ENCODE results near the gene SIRT5.

The SIRT5 gene

DNA sequence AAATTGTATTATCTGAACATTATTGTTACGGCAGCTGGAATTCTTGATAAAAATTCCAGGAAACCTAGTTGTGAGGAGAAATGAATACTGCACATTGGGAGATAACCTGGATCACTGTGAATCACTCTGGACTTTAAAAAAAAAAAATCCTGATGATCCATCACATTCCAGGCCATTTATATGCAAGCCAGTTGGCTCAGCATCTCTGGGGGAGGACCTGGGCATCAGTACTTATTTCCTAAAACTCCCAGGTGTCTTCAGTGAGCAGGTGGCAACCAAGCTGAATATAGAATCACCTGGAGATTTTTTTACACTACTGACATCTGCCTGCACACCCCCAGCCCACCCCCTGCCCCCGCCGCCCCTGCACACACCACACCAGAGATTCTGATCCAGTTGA, 39.1 kb upstream of the SIRT5 start:
- Histone ChIP-seq H3K4me1 (ENCODE audit: control insufficient read depth in 2 of 2, insufficient read depth in 2 of 2, low read length in 2 of 2) (peaks cover 8 to 12% of the 10 kb centered on the region in 2 donors), H3K4me3 (ENCODE audit: low read length in 2 of 2) (no peak overlapping the region), H3K9me3 (ENCODE audit: control insufficient read depth in 2 of 2, low read length in 2 of 2) (no peaks in the 10 kb centered on the region), H3K36me3 (ENCODE audit: control insufficient read depth in 2 of 2, insufficient read depth in 2 of 2, low read length in 2 of 2) (no peaks in the 10 kb centered on the region), H3K27me3 (ENCODE audit: control insufficient read depth in 2 of 2, insufficient read depth in 2 of 2, low read length in 2 of 2) (peaks cover 0 to 2% of the 10 kb centered on the region in 2 donors), H3K27ac (ENCODE audit: low read depth in 2 of 2, low read length in 2 of 2) (no peak overlapping the region), H3K9ac (ENCODE audit: low read depth in 1 of 2, low read length in 2 of 2) (no peak overlapping the region)

DNA sequence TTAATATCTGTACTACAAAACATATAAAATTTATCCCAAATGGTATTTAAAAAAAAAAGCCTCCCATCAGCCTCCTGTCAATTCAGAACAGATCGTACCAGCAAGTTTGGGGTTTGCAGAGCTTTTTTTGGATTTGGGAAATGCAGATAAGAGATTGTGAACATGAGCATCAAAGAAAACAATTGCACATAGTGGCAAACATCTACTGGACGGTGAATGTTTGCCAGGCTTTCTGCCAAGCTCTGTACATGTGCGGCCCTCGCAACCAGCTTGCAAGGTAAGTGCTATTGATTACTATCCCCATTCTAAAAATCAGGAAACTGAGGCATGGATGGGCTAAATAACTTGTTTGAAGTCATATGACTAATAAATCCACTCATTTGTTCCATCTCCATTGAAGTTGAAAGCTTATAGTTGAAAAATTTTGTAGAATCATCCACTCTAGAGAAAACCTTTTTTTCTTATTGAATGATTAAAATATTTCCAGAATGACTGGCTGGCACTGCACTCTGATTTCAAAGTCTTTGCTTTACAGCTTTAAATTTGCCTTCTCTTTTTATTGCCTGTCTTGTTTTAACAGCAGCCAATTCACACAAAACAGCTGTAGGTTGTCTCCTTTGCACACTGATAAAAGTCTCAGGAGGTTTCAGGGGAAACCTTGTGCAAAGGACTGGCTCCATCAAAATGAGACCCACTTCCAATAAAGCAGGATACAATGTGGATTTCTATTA, 37.4 kb upstream of the SIRT5 start:
- no peaks in the 10 kb centered on the region for H3K9me3 ChIP-seq (ENCODE audit: control insufficient read depth in 2 of 2, low read length in 2 of 2)
- H3K36me3 ChIP-seq (ENCODE audit: control insufficient read depth in 2 of 2, insufficient read depth in 2 of 2, low read length in 2 of 2), result no peaks in the 10 kb centered on the region
- peaks cover 0 to 2% of the 10 kb centered on the region in 2 donors for H3K27me3 ChIP-seq (ENCODE audit: control insufficient read depth in 2 of 2, insufficient read depth in 2 of 2, low read length in 2 of 2)
- no peak overlapping the region for H3K9ac ChIP-seq (ENCODE audit: low read depth in 1 of 2, low read length in 2 of 2)
- H3K27ac ChIP-seq (ENCODE audit: low read depth in 2 of 2, low read length in 2 of 2), result no peak overlapping the region
- peaks cover 5 to 10% of the 10 kb centered on the region in 2 donors for H3K4me1 ChIP-seq (ENCODE audit: control insufficient read depth in 2 of 2, insufficient read depth in 2 of 2, low read length in 2 of 2)
- H3K4me3 ChIP-seq (ENCODE audit: low read length in 2 of 2), result no peak overlapping the region

DNA sequence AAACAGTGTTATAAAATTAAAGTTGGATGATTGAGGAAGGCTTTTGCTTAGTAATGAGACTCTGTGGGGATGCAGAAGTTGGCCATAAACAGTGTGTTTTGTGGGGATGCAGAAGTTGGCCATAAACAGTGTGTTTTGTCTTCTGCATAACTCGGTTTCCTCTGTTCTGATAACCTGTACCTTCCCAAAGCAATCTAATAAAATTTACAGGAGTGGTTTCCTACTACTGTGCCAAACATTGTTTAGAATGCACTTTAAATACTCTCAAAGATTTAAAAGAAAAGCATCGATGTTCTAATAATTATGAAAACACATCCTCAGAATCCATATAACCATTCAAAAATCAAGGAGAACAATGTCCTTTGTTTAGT, 36.9 kb upstream of the SIRT5 start:
- H3K36me3 ChIP-seq (ENCODE audit: control insufficient read depth in 2 of 2, insufficient read depth in 2 of 2, low read length in 2 of 2), result no peaks in the 10 kb centered on the region
- no peak overlapping the region for H3K27ac ChIP-seq (ENCODE audit: low read depth in 2 of 2, low read length in 2 of 2)
- H3K9ac ChIP-seq (ENCODE audit: low read depth in 1 of 2, low read length in 2 of 2), result no peak overlapping the region
- H3K9me3 ChIP-seq (ENCODE audit: control insufficient read depth in 2 of 2, low read length in 2 of 2), result no peaks in the 10 kb centered on the region
- peaks cover 0 to 2% of the 10 kb centered on the region in 2 donors for H3K27me3 ChIP-seq (ENCODE audit: control insufficient read depth in 2 of 2, insufficient read depth in 2 of 2, low read length in 2 of 2)
- peaks cover 4 to 5% of the 10 kb centered on the region in 2 donors for H3K4me1 ChIP-seq (ENCODE audit: control insufficient read depth in 2 of 2, insufficient read depth in 2 of 2, low read length in 2 of 2)
- H3K4me3 ChIP-seq (ENCODE audit: low read length in 2 of 2), result no peak overlapping the region

DNA sequence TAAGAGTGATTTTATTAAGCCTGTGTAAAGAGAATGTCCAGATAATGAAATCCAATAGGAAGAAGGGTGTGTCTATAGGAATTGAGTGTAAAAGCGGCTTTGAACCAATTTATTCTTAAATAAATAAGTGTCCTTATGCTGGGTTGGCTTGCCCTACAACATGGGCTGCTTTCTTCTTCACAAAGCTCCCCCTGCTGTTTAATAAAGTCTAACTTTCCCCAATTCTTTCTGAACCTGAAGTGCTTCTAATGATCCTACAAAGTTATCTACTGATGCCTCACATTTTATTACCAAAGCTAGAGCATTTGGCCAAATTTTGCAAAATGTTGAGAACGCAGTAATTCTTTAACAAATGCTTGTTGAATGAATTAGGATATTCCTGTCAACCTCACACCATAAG, 36.3 kb upstream of the SIRT5 start:
- no peak overlapping the region for H3K27ac ChIP-seq (ENCODE audit: low read depth in 2 of 2, low read length in 2 of 2)

DNA sequence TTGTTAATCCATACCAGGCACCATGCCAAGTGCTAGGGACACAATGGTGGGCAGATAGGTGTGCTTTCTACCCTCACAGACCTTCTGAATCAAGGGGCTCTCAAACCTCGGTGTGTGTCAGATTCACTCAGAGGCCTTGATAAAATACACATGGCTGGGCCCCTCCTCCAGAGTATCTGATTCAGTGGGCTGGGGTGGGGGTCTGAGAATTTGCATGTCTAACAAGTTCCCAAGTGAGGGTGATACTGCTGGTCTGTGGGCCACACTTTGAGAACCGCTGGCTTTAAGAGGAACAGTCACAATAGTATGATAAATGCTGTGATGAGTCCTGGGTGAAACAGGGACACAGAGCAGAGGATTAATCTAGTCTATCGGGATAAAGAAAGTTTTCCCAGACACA, 35.8 kb upstream of the SIRT5 start:
- Histone ChIP-seq H3K9ac (ENCODE audit: low read depth in 1 of 2, low read length in 2 of 2) (no peak overlapping the region), H3K4me1 (ENCODE audit: control insufficient read depth in 2 of 2, insufficient read depth in 2 of 2, low read length in 2 of 2) (peaks cover 4% of the 10 kb centered on the region in 2 donors), H3K36me3 (ENCODE audit: control insufficient read depth in 2 of 2, insufficient read depth in 2 of 2, low read length in 2 of 2) (no peaks in the 10 kb centered on the region), H3K9me3 (ENCODE audit: control insufficient read depth in 2 of 2, low read length in 2 of 2) (no peaks in the 10 kb centered on the region), H3K4me3 (ENCODE audit: low read length in 2 of 2) (no peak overlapping the region), H3K27me3 (ENCODE audit: control insufficient read depth in 2 of 2, insufficient read depth in 2 of 2, low read length in 2 of 2) (peaks cover 0 to 2% of the 10 kb centered on the region in 2 donors), H3K27ac (ENCODE audit: low read depth in 2 of 2, low read length in 2 of 2) (no peak overlapping the region)

More for the DNA sequence above, 36.3 kb upstream of the SIRT5 start:
- Histone ChIP-seq H3K27me3 (ENCODE audit: control insufficient read depth in 2 of 2, insufficient read depth in 2 of 2, low read length in 2 of 2) (peaks cover 0 to 2% of the 10 kb centered on the region in 2 donors), H3K4me1 (ENCODE audit: control insufficient read depth in 2 of 2, insufficient read depth in 2 of 2, low read length in 2 of 2) (peaks cover 4% of the 10 kb centered on the region in 2 donors), H3K9me3 (ENCODE audit: control insufficient read depth in 2 of 2, low read length in 2 of 2) (no peaks in the 10 kb centered on the region), H3K9ac (ENCODE audit: low read depth in 1 of 2, low read length in 2 of 2) (no peak overlapping the region), H3K4me3 (ENCODE audit: low read length in 2 of 2) (no peak overlapping the region), H3K36me3 (ENCODE audit: control insufficient read depth in 2 of 2, insufficient read depth in 2 of 2, low read length in 2 of 2) (no peaks in the 10 kb centered on the region)

DNA sequence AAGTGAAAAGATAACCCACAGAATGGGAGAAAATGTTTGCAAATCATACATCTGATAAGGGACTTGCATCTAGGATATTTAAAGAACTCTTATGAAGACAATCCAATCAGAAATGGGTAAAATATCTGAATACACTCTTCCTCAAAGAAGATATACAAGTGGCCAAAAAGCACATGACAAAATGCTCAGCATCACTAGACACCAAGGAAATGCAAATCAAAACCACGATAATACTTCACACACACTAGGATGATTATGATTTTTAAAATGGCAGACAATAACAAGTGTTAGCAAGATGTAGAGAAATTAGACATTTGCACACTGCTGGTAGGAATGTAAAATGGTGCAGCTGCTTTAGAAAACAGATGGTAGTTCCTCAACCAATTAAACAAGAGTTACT, 34.8 kb upstream of the SIRT5 start:
- Histone ChIP-seq H3K36me3 (ENCODE audit: control insufficient read depth in 2 of 2, insufficient read depth in 2 of 2, low read length in 2 of 2) (no peaks in the 10 kb centered on the region), H3K27ac (ENCODE audit: low read depth in 2 of 2, low read length in 2 of 2) (no peak overlapping the region), H3K4me3 (ENCODE audit: low read length in 2 of 2) (no peak overlapping the region), H3K4me1 (ENCODE audit: control insufficient read depth in 2 of 2, insufficient read depth in 2 of 2, low read length in 2 of 2) (peaks cover 4 to 6% of the 10 kb centered on the region in 2 donors), H3K9ac (ENCODE audit: low read depth in 1 of 2, low read length in 2 of 2) (no peak overlapping the region), H3K27me3 (ENCODE audit: control insufficient read depth in 2 of 2, insufficient read depth in 2 of 2, low read length in 2 of 2) (peaks cover 0 to 2% of the 10 kb centered on the region in 2 donors), H3K9me3 (ENCODE audit: control insufficient read depth in 2 of 2, low read length in 2 of 2) (no peaks in the 10 kb centered on the region)

DNA sequence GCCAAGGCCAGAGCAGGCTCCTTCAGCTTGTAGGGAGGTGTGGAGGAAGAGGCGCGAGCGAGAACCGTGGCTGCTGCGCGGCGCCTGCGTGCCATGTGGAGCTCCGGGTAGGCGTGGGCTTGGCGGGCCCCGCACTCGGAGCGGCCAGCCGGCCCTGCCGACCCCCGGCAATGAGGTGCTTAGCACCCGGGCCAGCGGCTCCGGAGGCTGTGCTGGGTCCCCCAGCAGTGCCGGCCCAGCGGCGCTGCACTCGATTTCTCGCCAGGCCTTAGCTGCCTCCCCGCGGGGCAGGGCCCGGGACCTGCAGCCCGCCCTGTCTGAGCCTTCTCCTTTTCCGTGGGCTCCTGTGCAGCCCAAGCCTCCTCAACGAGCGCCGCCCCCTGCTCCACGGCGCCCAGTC, 32.9 kb upstream of the SIRT5 start:
- Histone ChIP-seq H3K9me3 (ENCODE audit: control insufficient read depth in 2 of 2, low read length in 2 of 2) (no peaks in the 10 kb centered on the region), H3K4me1 (ENCODE audit: control insufficient read depth in 2 of 2, insufficient read depth in 2 of 2, low read length in 2 of 2) (peaks cover 4 to 6% of the 10 kb centered on the region in 2 donors), H3K27me3 (ENCODE audit: control insufficient read depth in 2 of 2, insufficient read depth in 2 of 2, low read length in 2 of 2) (peaks cover 0 to 2% of the 10 kb centered on the region in 2 donors), H3K36me3 (ENCODE audit: control insufficient read depth in 2 of 2, insufficient read depth in 2 of 2, low read length in 2 of 2) (no peaks in the 10 kb centered on the region), H3K4me3 (ENCODE audit: low read length in 2 of 2) (no peak overlapping the region), H3K9ac (ENCODE audit: low read depth in 1 of 2, low read length in 2 of 2) (no peak overlapping the region), H3K27ac (ENCODE audit: low read depth in 2 of 2, low read length in 2 of 2) (no peak overlapping the region)

DNA sequence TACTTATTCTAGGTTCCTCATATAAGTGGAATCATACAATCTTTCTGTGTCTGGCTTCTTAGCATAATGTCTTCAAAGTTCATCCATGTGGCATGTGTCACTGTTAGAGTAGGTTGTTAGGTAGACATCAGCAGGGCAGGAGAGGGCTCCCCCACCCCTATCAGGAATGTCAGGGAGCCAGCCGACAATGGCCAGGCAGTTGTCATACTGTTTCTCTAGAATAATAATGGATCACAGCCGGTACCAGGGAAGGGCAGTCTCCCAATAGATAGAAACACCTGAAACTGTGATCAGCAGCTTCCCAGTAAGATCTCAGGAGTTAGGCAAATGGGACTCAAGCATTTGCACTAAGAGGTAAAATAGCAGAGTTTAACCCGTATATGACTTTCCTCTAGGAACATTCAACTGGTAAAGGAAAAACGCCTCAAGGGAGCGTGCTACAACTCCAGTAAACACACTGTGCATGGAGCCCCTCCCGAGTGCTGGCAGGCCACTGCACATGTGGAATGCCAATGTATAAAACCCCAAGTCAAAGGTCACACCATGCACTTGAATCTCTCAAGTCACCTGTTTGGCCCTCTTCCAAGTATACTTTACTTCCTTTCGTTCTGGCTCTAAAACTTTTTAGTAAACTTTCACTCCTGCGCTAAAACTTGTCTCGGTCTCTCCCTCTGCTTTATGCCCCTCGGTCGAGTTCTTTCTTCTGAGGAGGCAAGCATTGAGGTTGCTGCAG, 29.8 kb upstream of the SIRT5 start:
- Histone ChIP-seq H3K4me3 (ENCODE audit: low read length in 2 of 2) (no peak overlapping the region), H3K27ac (ENCODE audit: low read depth in 2 of 2, low read length in 2 of 2) (no peak overlapping the region), H3K9me3 (ENCODE audit: control insufficient read depth in 2 of 2, low read length in 2 of 2) (no peaks in the 10 kb centered on the region), H3K4me1 (ENCODE audit: control insufficient read depth in 2 of 2, insufficient read depth in 2 of 2, low read length in 2 of 2) (peaks cover 0 to 2% of the 10 kb centered on the region in 2 donors), H3K36me3 (ENCODE audit: control insufficient read depth in 2 of 2, insufficient read depth in 2 of 2, low read length in 2 of 2) (no peaks in the 10 kb centered on the region), H3K27me3 (ENCODE audit: control insufficient read depth in 2 of 2, insufficient read depth in 2 of 2, low read length in 2 of 2) (no peaks in the 10 kb centered on the region), H3K9ac (ENCODE audit: low read depth in 1 of 2, low read length in 2 of 2) (no peak overlapping the region)

DNA sequence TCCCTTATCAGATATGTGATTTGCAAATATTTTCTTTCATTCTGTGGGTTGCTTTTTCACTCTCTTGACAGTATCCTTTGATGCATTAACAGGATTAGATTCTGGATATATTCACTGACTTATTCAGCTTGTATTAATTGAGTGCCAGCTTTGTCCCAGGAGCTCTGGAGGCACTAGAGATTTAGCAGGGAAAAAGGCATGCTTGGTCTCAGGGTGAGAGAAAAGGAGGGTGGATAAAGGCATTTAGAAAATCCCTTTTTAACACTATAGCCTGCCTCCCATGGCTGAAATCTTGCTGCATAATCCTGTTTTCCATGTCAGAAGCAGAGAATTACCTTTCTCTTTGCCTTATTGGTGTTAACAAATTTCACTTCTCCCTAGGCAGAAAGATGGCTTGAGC, 28.5 kb upstream of the SIRT5 start:
- no peak overlapping the region for H3K27ac ChIP-seq (ENCODE audit: low read depth in 2 of 2, low read length in 2 of 2)
- H3K9me3 ChIP-seq (ENCODE audit: control insufficient read depth in 2 of 2, low read length in 2 of 2), result no peaks in the 10 kb centered on the region
- peaks cover 0 to 2% of the 10 kb centered on the region in 2 donors for H3K4me1 ChIP-seq (ENCODE audit: control insufficient read depth in 2 of 2, insufficient read depth in 2 of 2, low read length in 2 of 2)
- no peak overlapping the region for H3K4me3 ChIP-seq (ENCODE audit: low read length in 2 of 2)
- H3K27me3 ChIP-seq (ENCODE audit: control insufficient read depth in 2 of 2, insufficient read depth in 2 of 2, low read length in 2 of 2), result no peaks in the 10 kb centered on the region
- no peak overlapping the region for H3K9ac ChIP-seq (ENCODE audit: low read depth in 1 of 2, low read length in 2 of 2)
- H3K36me3 ChIP-seq (ENCODE audit: control insufficient read depth in 2 of 2, insufficient read depth in 2 of 2, low read length in 2 of 2), result no peaks in the 10 kb centered on the region

DNA sequence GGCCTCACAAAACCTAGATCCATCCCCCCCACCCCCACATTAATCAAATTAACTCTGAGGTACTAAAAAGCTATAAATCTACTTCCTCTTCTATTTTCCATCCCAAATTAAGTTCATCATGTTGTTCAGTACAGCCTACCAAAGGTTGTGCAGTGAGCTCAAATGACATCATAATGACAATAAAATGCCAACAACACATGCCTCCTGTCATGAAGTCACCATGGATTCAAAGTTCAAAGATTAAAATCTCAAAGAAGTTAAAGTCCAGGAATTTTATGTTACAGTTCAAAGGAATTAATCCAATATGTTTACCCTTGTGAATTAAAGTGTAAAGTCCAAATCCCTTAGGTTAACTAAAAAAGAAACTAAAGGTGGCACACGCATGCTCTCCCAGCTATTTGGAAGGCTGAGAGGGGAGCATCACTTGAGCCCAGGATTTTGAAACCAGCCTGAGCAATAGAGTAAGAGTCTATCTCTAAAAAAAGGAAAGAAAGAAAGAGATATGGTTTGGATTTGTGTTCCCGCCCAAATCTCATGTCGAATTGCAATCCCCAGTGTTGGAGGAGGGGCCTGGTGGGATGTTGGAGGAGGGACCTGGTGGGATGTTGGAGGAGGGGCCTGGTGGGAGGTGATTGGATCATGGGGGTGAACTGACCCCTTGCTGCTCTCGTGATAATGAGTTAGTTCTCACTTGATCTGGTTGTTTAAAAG, 25.7 kb upstream of the SIRT5 start:
- no peak overlapping the region for H3K4me3 ChIP-seq (ENCODE audit: low read length in 2 of 2)
- no peak overlapping the region for H3K9ac ChIP-seq (ENCODE audit: low read depth in 1 of 2, low read length in 2 of 2)
- no peaks in the 10 kb centered on the region for H3K27me3 ChIP-seq (ENCODE audit: control insufficient read depth in 2 of 2, insufficient read depth in 2 of 2, low read length in 2 of 2)
- H3K36me3 ChIP-seq (ENCODE audit: control insufficient read depth in 2 of 2, insufficient read depth in 2 of 2, low read length in 2 of 2), result no peaks in the 10 kb centered on the region
- H3K27ac ChIP-seq (ENCODE audit: low read depth in 2 of 2, low read length in 2 of 2), result peak overlapping the region in 1 of 2 donors; percentile 25
- no peaks in the 10 kb centered on the region for H3K9me3 ChIP-seq (ENCODE audit: control insufficient read depth in 2 of 2, low read length in 2 of 2)
- peaks cover 0 to 2% of the 10 kb centered on the region in 2 donors for H3K4me1 ChIP-seq (ENCODE audit: control insufficient read depth in 2 of 2, insufficient read depth in 2 of 2, low read length in 2 of 2)

All from mucosa of rectum (tissue), 2 donors.